ENCODE measurements around the gene DCUN1D3.
A peak's percentile ranks its signal among the peaks of the same experiment; 100 is the strongest.
"Not testable (repeated sequence)": the region's sequence is repeated elsewhere in the genome, so short reads cannot be mapped to it uniquely, and the experiment has no call there.

DCUN1D3 gene

GRCh38 chr16:20929676-20930364 is 29.7 kb upstream of the DCUN1D3 start:
- DNase-seq, H3K27ac Mint-ChIP-seq, H3K9me3 Mint-ChIP-seq, H3K4me1 Mint-ChIP-seq, H3K4me3 Mint-ChIP-seq, H3K27me3 Mint-ChIP-seq, ATAC-seq: not testable (repeated sequence)

DNA sequence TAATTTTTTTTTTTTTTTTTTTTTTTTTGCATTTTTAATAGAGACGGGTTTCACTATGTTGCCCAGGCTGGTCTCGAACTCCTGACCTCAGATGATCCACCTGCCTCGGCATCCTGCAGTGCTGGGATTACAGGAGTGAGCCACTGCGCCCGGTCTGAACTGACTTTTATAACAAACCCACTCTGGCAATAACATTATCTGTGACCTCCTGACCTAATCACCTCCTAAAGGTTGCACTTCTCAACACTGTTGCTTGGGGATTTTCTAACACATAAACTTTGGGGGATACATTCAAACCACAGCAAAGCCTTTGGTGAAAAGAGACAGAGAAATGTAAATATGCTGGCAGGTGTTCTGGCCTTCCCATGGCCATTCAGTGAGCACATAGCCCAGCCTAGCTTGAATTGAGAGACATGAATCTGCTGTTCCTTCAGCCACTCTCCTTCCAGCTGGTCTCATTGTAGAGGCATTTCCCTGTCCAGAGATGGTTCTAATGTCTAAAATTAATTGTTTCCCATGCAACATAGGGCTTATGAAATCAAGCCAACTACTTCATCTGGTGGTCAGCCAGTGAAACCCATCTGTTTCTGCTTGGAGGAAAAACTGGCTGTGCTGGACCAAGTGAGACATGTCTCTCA is 28.7 kb upstream of the DCUN1D3 start:
- Mint-ChIP-seq H3K4me3 (no peak overlapping the region), H3K27ac (no peak overlapping the region)

DNA sequence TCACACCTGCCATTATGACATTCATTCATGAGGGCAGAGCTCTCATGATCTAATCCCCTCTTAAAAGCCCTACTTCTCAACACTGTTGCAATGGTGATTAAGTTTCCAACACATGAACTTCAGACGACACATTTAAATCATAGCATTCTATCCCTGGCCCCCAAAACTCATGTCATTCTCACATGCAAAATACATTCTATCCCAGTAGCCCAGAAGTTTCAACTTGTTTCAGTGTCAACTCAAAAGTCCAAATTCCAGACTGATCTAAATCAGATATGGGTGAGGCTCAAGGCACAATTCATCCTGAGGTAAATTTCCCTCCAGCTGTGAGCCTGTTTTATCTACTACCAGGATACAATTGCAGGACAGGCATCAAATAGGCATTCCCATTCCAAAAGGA is 25.6 kb upstream of the DCUN1D3 start:
- Mint-ChIP-seq H3K27ac (no peak overlapping the region), H3K27me3 (no peaks in the 10 kb centered on the region), H3K4me3 (no peak overlapping the region), H3K9me3 (no peaks in the 10 kb centered on the region), H3K4me1 (no peaks in the 10 kb centered on the region)
- DNase-seq (no peak), ATAC-seq (no peak)

More for the DNA sequence above, 28.7 kb upstream of the DCUN1D3 start:
- no peak for ATAC-seq
- H3K27me3 Mint-ChIP-seq = no peaks in the 10 kb centered on the region
- no peak for DNase-seq
- H3K9me3 Mint-ChIP-seq = no peaks in the 10 kb centered on the region
- H3K4me1 Mint-ChIP-seq = no peaks in the 10 kb centered on the region

- DNase-seq = no peak
- Mint-ChIP-seq H3K4me1 (peaks cover 17% of the 10 kb centered on the region), H3K9me3 (no peaks in the 10 kb centered on the region), H3K27me3 (no peaks in the 10 kb centered on the region), H3K4me3 (no peak overlapping the region), H3K27ac (no peak overlapping the region)
- no peak for ATAC-seq
Observed at GRCh38 chr16:20923876-20924275, 23.7 kb upstream of the DCUN1D3 start.

- no peak for DNase-seq
- Mint-ChIP-seq H3K27me3 (no peaks in the 10 kb centered on the region), H3K4me3 (no peak overlapping the region), H3K9me3 (no peaks in the 10 kb centered on the region), H3K27ac (no peak overlapping the region), H3K4me1 (peaks cover 41% of the 10 kb centered on the region)
- ATAC-seq = no peak
Observed at GRCh38 chr16:20920799-20921198, 20.6 kb upstream of the DCUN1D3 start.

GRCh38 chr16:20920091-20920490 is 19.9 kb upstream of the DCUN1D3 start:
- Mint-ChIP-seq H3K27me3 (no peaks in the 10 kb centered on the region), H3K27ac (peak overlapping the region in 1 of 2 donors; percentile 34), H3K4me3 (no peak overlapping the region), H3K4me1 (peaks cover 46% of the 10 kb centered on the region), H3K9me3 (no peaks in the 10 kb centered on the region)
- DNase-seq (no peak), ATAC-seq (peak; percentile 43)

DNA sequence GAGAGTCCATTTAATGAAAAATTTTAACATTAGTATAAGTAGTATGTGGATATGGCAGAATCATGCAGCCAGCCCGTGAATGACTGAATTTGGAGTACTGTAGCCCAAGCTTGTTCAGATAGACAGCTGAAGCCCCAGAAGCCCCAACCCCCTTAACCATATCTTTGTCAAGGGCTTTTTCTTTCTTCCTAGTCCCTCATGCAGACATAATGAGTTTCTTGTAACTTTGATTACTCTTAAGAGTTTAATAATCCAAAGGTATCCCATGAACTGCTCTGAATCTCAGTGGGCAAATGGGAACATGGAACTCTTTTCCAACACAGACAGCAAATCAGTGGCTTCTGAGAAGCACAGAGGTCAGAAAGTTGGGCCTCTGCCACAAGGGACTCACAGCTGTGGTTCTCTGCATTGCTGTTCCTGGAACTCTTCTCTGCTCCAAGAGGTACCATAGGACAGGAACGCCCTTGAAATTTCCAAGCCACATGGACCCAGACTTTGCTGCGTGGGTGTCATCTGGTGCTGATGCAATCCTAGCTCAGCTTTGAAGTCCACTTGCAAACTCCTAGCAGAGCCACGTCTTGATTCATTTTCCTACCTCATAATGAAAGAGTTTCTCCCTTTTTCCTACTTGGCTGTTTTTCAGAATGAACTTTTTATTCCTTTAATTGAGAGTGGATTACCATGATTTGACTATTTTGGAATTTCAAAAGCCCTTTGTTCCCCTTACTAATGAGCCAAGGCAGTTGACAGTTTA is 18.5 kb upstream of the DCUN1D3 start:
- DNase-seq (no peak), ATAC-seq (no peak)
- Mint-ChIP-seq H3K4me3 (peak overlapping the region; percentile 36 to 37), H3K27me3 (no peaks in the 10 kb centered on the region), H3K27ac (peak overlapping the region; percentile 68 to 90), H3K9me3 (no peaks in the 10 kb centered on the region), H3K4me1 (peaks cover 49% of the 10 kb centered on the region)

GRCh38 chr16:20916942-20917341 is 16.8 kb upstream of the DCUN1D3 start:
- no peaks in the 10 kb centered on the region for H3K27me3 Mint-ChIP-seq
- H3K4me1 Mint-ChIP-seq = peaks cover 57% of the 10 kb centered on the region
- H3K4me3 Mint-ChIP-seq = no peak overlapping the region
- no peak for ATAC-seq
- H3K9me3 Mint-ChIP-seq = no peaks in the 10 kb centered on the region
- DNase-seq = no peak
- no peak overlapping the region for H3K27ac Mint-ChIP-seq

DNA sequence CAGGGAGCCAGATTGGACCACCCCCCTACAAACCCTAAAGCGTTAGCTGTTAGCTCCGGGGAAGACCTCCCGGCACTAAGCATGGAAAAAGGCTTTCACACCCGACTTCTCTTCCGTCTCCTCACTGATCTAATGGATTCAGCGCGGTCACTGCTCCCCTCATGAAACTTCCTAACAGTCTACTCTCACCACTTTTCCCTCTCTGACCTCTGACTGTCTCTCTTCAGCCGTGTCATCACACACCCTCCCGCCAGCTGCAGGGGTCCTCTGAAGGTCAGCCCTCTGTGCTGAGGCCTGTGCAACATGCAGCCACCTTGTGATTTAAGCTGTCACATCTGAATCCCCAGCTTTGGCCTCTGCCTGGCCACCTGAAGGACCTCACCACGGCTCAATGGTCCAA is 16.1 kb upstream of the DCUN1D3 start:
- H3K4me3 Mint-ChIP-seq = no peak overlapping the region

DNA sequence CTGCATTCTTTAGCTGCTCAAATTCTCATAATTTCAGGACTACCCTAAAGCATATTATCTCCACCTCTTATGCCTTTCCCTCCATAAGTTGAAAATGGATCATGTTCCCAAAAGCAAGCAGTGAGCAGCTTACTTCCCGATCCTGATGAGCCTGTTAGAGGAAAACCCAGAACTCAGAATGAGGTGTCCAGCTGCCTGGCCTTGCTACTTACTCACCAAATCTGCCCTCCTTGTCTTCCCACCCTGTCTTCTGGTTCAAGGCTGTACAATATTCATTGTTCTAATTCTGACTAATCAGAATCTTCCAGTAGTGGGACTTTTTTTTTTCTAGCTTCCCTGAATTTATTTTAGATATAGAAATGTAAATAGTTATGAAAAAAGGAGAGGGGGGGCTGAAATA is 11.2 kb upstream of the DCUN1D3 start:
- DNase-seq = peak in 1 of 2 donors; percentile 14
- peak; percentile 22 for ATAC-seq
- H3K4me3 Mint-ChIP-seq = peak overlapping the region; percentile 76 to 84

More for the DNA sequence above, 16.1 kb upstream of the DCUN1D3 start:
- ATAC-seq = no peak
- no peaks in the 10 kb centered on the region for H3K27me3 Mint-ChIP-seq
- H3K27ac Mint-ChIP-seq = no peak overlapping the region
- peaks cover 64% of the 10 kb centered on the region for H3K4me1 Mint-ChIP-seq
- no peak for DNase-seq
- H3K9me3 Mint-ChIP-seq = no peaks in the 10 kb centered on the region

DNA sequence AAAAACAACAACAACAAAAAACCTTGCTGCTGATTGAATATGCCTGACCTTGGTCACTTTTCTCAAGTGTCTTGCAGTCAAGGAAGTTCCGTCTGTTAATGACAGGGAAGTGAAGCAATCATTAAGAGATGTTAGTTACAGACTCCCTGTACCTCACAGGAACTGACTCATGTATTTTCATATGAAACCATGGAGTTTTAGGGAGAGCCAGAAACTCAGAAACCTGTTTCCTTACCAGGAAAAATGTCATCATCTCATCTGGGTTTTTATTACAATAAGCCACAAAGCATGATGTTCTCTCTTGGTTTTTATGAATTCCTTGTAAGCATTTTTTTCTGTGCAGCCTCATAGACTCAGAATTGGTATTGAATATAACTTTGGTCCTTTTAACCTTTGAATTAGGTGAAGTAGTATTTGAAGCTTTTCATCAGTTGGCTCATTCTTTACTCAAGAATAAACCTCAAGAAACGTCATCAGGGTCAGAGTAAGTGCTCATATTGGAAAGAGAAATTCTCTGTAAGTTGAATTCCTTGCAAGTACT is 10.7 kb upstream of the DCUN1D3 start:
- no peaks in the 10 kb centered on the region for H3K9me3 Mint-ChIP-seq
- DNase-seq (no peak), ATAC-seq (peak; percentile 90)
- peaks cover 70% of the 10 kb centered on the region for H3K4me1 Mint-ChIP-seq
- H3K4me3 Mint-ChIP-seq = peak overlapping the region; percentile 76 to 84
- H3K27ac Mint-ChIP-seq = peak overlapping the region in 1 of 2 donors; percentile 90
- H3K27me3 Mint-ChIP-seq = no peaks in the 10 kb centered on the region

More for the DNA sequence above, 11.2 kb upstream of the DCUN1D3 start:
- H3K4me1 Mint-ChIP-seq = peaks cover 68% of the 10 kb centered on the region
- H3K27ac Mint-ChIP-seq = peak overlapping the region; percentile 31 to 90
- H3K9me3 Mint-ChIP-seq = no peaks in the 10 kb centered on the region
- no peaks in the 10 kb centered on the region for H3K27me3 Mint-ChIP-seq

DNA sequence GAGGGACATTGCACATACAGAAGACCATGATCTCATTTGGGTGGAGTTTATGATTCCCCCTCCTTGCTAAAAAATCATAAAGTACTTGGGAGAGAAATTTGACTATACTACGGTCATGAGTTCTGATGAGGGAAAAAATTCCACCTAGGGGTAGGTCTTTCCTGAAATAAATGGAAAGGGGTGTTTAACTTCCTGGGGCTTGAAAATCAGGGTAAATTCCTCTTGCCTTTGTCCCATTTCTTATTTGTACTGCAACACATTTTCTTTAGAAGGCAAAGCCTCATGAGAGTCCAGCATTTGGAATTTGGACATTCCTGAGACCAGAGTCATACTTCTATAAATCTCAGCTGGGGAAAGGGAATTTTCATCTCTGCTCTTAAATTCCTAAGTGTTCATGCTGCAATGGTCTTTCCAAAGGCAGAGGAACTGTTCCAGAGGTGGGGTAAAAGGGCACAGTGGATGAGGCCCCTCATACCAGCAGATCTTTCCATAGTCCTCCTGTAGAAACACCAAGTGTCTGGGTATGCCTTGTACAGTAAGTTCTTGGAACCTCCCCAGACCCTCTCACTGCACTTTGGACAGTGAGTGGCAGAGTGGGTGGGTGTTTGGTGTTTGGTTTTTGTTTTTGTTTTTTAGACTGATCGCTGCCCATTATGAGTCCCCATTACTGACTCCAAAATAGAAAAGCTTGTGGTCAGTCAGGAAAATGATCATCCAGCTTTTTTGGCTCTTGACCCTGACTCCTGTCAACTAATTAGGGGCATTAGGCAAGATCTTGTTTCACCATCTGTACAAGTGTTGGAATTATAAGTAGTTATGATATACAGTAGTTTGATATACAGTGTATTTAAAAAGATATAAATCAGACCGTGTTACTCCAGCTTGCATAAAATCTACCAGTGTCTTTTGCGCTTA is 6.4 kb upstream of the DCUN1D3 start:
- Mint-ChIP-seq H3K4me3 (no peak overlapping the region), H3K27ac (no peak overlapping the region), H3K27me3 (no peaks in the 10 kb centered on the region), H3K9me3 (no peaks in the 10 kb centered on the region), H3K4me1 (peaks cover 88% of the 10 kb centered on the region)
- no peak for ATAC-seq
- no peak for DNase-seq

GRCh38 chr16:20905576-20905975 is 5.4 kb upstream of the DCUN1D3 start:
- ATAC-seq (no peak), DNase-seq (no peak)
- Mint-ChIP-seq H3K4me1 (peaks cover 85% of the 10 kb centered on the region), H3K9me3 (no peaks in the 10 kb centered on the region), H3K27me3 (no peaks in the 10 kb centered on the region), H3K27ac (no peak overlapping the region), H3K4me3 (no peak overlapping the region)

GRCh38 chr16:20904507-20905081 is 4.4 kb upstream of the DCUN1D3 start:
- Mint-ChIP-seq H3K4me3 (peak overlapping the region; percentile 11 to 71), H3K27me3 (no peaks in the 10 kb centered on the region), H3K27ac (peak overlapping the region in 1 of 2 donors; percentile 7), H3K9me3 (no peaks in the 10 kb centered on the region), H3K4me1 (peaks cover 75% of the 10 kb centered on the region)
- DNase-seq (peak; percentile 10 to 19), ATAC-seq (no peak)

Measured in stimulated activated naive CD8-positive, alpha-beta T cell treated with anti-CD3 and anti-CD28 coated beads, Interleukin-15, amount 100 ng/mL, for 72 hours (primary cell).